Hepatocyte (in vitro differentiated cells): ENCODE data around the gene TPSAB1. TPM values are rescaled to one million over a fixed set of nuclear protein-coding genes. Genes with fewer than 3 reads are reported as not detected.

Source experiments
- DNase-seq: peaks from one replicate; pipeline ENCODE4 v3.0.0-alpha.2; 2016; ENCODE audit warnings: low spot score
- H2AFZ ChIP-seq: fragments of 200-600 bp; sonication (generic); 2 replicates; pipeline ENCODE4 v1.6.0; 2016; ENCODE audit warnings: antibody characterized with exemption, mild to moderate bottlenecking
- H3K27ac ChIP-seq: fragments of 200-600 bp; sonication (generic); 2 replicates; pipeline ENCODE4 v1.5.1; 2016; ENCODE audit warnings: mild to moderate bottlenecking
- H3K27me3 ChIP-seq: fragments of 200-600 bp; sonication (generic); 2 replicates; pipeline ENCODE4 v1.6.1; 2016
- H3K36me3 ChIP-seq: fragments of 200-600 bp; sonication (generic); replicated peaks from 2 replicates; pipeline ENCODE4 v1.5.1; 2016; ENCODE audit warnings: low read depth; ENCODE audit not compliant: insufficient read depth
- H3K4me1 ChIP-seq: fragments of 200-600 bp; sonication (generic); 2 replicates; pipeline ENCODE4 v1.5.1; 2016; ENCODE audit warnings: mild to moderate bottlenecking, moderate library complexity; ENCODE audit not compliant: insufficient read depth
- H3K4me2 ChIP-seq: fragments of 200-600 bp; sonication (generic); 2 replicates; pipeline ENCODE4 v1.6.0; 2016
- H3K4me3 ChIP-seq: fragments of 200-600 bp; sonication (generic); 2 replicates; pipeline ENCODE4 v1.5.1; 2016; ENCODE audit warnings: mild to moderate bottlenecking
- H3K79me2 ChIP-seq: fragments of 200-600 bp; sonication (generic); 2 replicates; pipeline ENCODE4 v1.6.0; 2017; ENCODE audit warnings: mild to moderate bottlenecking
- H3K9me2 ChIP-seq: fragments of 200-600 bp; sonication (generic); replicated peaks from 2 replicates; pipeline ENCODE4 v1.6.0; 2017; ENCODE audit warnings: mild to moderate bottlenecking; ENCODE audit not compliant: insufficient read depth
- H3K9me3 ChIP-seq: fragments of 200-600 bp; sonication (generic); 2 replicates; pipeline ENCODE4 v1.5.1; 2016; ENCODE audit warnings: low read depth, mild to moderate bottlenecking
- H4K20me1 ChIP-seq: fragments of 200-600 bp; sonication (generic); 2 replicates; pipeline ENCODE4 v1.6.0; 2016; ENCODE audit warnings: mild to moderate bottlenecking; ENCODE audit not compliant: insufficient read depth, poor library complexity, severe bottlenecking
- CTCF ChIP-seq: fragments of 200-600 bp; sonication (generic); IDR thresholded peaks from 2 replicates; pipeline ENCODE4 v1.5.1; 2016; ENCODE audit warnings: antibody characterized with exemption, mild to moderate bottlenecking; ENCODE audit not compliant: poor library complexity
- EZH2 ChIP-seq: fragments of 200-600 bp; sonication (generic); IDR thresholded peaks from 2 replicates; pipeline ENCODE4 v1.6.1; 2016; ENCODE audit warnings: antibody characterized with exemption, mild to moderate bottlenecking, borderline replicate concordance
- EZH2phosphoT487 ChIP-seq: fragments of 200-600 bp; sonication (generic); IDR thresholded peaks from one replicate; pipeline ENCODE4 v1.6.1; 2018; ENCODE audit warnings: antibody characterized with exemption, mild to moderate bottlenecking, low read depth, moderate library complexity; ENCODE audit not compliant: unreplicated experiment, severe bottlenecking
- WGBS: methylation state at CpG from one replicate; pipeline ENCODE4 v1.1.6; 2016; ENCODE audit warnings: low lambda C conversion rate; ENCODE audit errors: missing lambda C conversion rate; 5-methylcytosine and 5-hydroxymethylcytosine counted together
- polyA plus RNA-seq: library from polyadenylated mRNA; unstranded; fragments of >200 nt; fragmentation: Nextera tagmentation; extraction: Ambion mirVana; gene quantifications from 2 replicates; pipeline ENCODE4 v1.2.1, GENCODE V29; 2016
- total RNA-seq: library from RNA; depleted of rRNA; stranded (reverse); fragments of >200 nt; gene quantifications from 2 replicates; pipeline ENCODE4 v1.2.3, GENCODE V29; 2014

Gene TPSAB1
- total and polyA plus RNA-seq, 2 experiments from 2014 or later, result not detected

GRCh38 chr16:1262846-1263221 is 22.3 kb downstream of the TPSAB1 start:
- Histone ChIP-seq H3K4me3 (no peak overlapping the region), H3K79me2 (no peaks in the 10 kb centered on the region), H3K27me3 (peaks cover 8% of the 10 kb centered on the region), H3K9me3 (no peaks in the 10 kb centered on the region), H2AFZ (no peak overlapping the region), H3K4me2 (no peak overlapping the region), H3K4me1 (no peaks in the 10 kb centered on the region), H3K36me3 (no peaks in the 10 kb centered on the region), H3K27ac (no peak overlapping the region), H4K20me1 (no peaks in the 10 kb centered on the region), H3K9me2 (no peaks in the 10 kb centered on the region)
- TF ChIP-seq EZH2phosphoT487 (no peak), EZH2 (no peak), CTCF (no peak)
- WGBS, result 94% methylated on average over 9 of the region's 9 CpGs
- no peak for DNase-seq

DNA sequence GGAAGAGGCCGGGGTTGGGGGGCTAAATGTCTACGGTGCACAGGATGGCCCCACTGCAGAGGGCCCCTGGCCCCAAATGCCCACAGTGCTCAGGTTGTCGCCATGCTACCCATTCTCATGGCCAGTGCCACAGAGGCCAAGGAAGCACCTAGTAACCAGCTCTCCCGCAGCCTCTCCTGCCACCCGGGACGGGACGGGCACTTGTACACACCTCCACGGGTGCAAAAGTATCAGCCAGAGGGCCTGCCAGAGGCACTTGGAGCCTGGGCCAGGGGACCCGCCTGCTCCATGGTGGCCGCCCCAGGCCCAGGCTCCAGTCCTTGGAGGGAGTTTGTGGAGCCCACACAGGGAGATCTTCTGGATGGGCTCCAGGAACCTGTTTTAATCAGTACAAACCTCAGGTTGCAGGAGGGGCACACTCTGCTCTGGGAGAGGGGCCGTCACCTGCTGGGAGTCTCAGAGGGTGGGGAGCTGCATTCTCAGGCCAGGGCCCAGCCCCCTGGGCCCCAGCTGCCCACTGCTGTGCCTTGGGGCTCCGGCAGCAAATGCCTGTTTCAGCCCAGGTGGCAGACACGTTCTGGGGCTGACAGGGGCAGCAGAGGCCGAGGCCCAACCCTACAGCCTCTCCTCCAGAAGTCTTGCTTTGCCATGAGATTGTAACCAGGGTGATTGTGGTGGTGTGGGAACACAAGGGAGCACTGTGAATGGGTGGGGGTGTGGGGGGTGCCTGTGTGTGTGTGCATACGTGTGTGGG is 23.3 kb downstream of the TPSAB1 start:
- H3K27ac ChIP-seq, result no peak overlapping the region
- H3K36me3 ChIP-seq, result no peaks in the 10 kb centered on the region
- TF ChIP-seq EZH2 (no peak), EZH2phosphoT487 (no peak)
- H3K4me1 ChIP-seq, result no peaks in the 10 kb centered on the region
- H3K4me2 ChIP-seq, result no peak overlapping the region
- DNase-seq, result no peak
- 83% methylated on average over 15 of the region's 15 CpGs for WGBS
- H3K9me3 ChIP-seq, result no peaks in the 10 kb centered on the region
- H3K79me2 ChIP-seq, result no peaks in the 10 kb centered on the region
- no peaks in the 10 kb centered on the region for H3K9me2 ChIP-seq
- H3K4me3 ChIP-seq, result no peak overlapping the region
- H4K20me1 ChIP-seq, result no peaks in the 10 kb centered on the region
- peaks cover 8% of the 10 kb centered on the region for H3K27me3 ChIP-seq
- H2AFZ ChIP-seq, result no peak overlapping the region

GRCh38 chr16:1264345-1265089 is 24.0 kb downstream of the TPSAB1 start:
- Histone ChIP-seq H3K9me2 (no peaks in the 10 kb centered on the region), H3K79me2 (no peaks in the 10 kb centered on the region), H3K4me1 (no peaks in the 10 kb centered on the region), H3K4me3 (no peak overlapping the region), H2AFZ (no peak overlapping the region), H3K4me2 (no peak overlapping the region), H4K20me1 (no peaks in the 10 kb centered on the region), H3K27me3 (peaks cover 6% of the 10 kb centered on the region), H3K9me3 (no peaks in the 10 kb centered on the region), H3K27ac (no peak overlapping the region), H3K36me3 (no peaks in the 10 kb centered on the region)
- no peak for DNase-seq
- WGBS, result 88% methylated on average over 16 of the region's 16 CpGs
- no peak for TF ChIP-seq CTCF
- no peak for TF ChIP-seq EZH2
- TF ChIP-seq EZH2phosphoT487, result no peak

- Histone ChIP-seq H3K9me2 (no peaks in the 10 kb centered on the region), H3K4me2 (no peak overlapping the region), H3K4me3 (no peak overlapping the region), H3K79me2 (no peaks in the 10 kb centered on the region), H3K4me1 (no peaks in the 10 kb centered on the region), H3K27me3 (no peaks in the 10 kb centered on the region), H3K27ac (no peak overlapping the region), H2AFZ (no peak overlapping the region), H3K9me3 (no peaks in the 10 kb centered on the region), H4K20me1 (no peaks in the 10 kb centered on the region), H3K36me3 (no peaks in the 10 kb centered on the region)
- no peak for TF ChIP-seq CTCF
- TF ChIP-seq EZH2, result no peak
- no peak for TF ChIP-seq EZH2phosphoT487
- 91% methylated on average over 13 of the region's 13 CpGs for WGBS
- no peak for DNase-seq
These were observed 24.7 kb downstream of the TPSAB1 start for GRCh38 chr16:1265090-1265630.
